Measurements from ENCODE around the gene PROX1.
A peak's percentile ranks its signal among the peaks of the same experiment; 100 is the strongest.

The PROX1 gene

GRCh38 chr1:214050513-214051401 is 63.0 kb downstream of the PROX1 start:
- Histone ChIP-seq H3K9me3 (ENCODE audit: control insufficient read depth, low read length) (peaks cover 4% of the 10 kb centered on the region), H3K36me3 (ENCODE audit: control insufficient read depth, insufficient read depth, low read length) (no peaks in the 10 kb centered on the region), H3K4me3 (ENCODE audit: extremely low read depth, insufficient read depth, low read length, poor library complexity, severe bottlenecking) (no peak overlapping the region), H3K27ac (ENCODE audit: low read depth, low read length, severe bottlenecking) (peak overlapping the region; percentile 37), H3K4me1 (ENCODE audit: control insufficient read depth, insufficient read depth, low read length, poor library complexity, severe bottlenecking) (peaks cover 3% of the 10 kb centered on the region)
- WGBS, 2 experiments (ENCODE audit: insufficient coverage in 2 of 2): 65 to 100% methylated on average over 2 to 6 of the region's 9 CpGs

DNA sequence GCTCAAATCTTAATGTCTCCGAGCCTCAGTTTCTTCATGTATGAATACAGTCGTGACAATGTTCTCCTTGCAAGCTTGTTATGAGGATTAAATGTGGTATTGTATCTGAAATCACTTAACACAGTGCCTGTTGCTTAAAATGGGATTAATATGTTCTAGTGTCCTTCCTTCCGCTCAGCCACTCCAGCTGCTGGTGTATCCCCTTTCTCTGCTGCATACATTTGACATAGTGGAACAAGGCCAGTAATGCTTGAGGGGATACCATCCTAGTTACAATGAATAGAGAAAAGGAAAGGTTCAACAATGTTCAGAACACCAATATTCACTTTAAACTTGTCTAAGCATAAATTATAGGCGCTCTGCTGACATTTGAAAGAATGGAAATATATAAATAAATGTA is 64.0 kb downstream of the PROX1 start:
- Histone ChIP-seq H3K4me1 (ENCODE audit: control insufficient read depth, insufficient read depth, low read length, poor library complexity, severe bottlenecking) (peaks cover 3% of the 10 kb centered on the region), H3K9me3 (ENCODE audit: control insufficient read depth, low read length) (peaks cover 4% of the 10 kb centered on the region), H3K4me3 (ENCODE audit: extremely low read depth, insufficient read depth, low read length, poor library complexity, severe bottlenecking) (no peak overlapping the region), H3K36me3 (ENCODE audit: control insufficient read depth, insufficient read depth, low read length) (no peaks in the 10 kb centered on the region), H3K27ac (ENCODE audit: low read depth, low read length, severe bottlenecking) (no peak overlapping the region)
- 90% methylated on average over 3 of the region's 4 CpGs; no CpG with 5 or more reads in 1 of the 2 experiments for WGBS, 2 experiments (ENCODE audit: insufficient coverage in 2 of 2)

DNA sequence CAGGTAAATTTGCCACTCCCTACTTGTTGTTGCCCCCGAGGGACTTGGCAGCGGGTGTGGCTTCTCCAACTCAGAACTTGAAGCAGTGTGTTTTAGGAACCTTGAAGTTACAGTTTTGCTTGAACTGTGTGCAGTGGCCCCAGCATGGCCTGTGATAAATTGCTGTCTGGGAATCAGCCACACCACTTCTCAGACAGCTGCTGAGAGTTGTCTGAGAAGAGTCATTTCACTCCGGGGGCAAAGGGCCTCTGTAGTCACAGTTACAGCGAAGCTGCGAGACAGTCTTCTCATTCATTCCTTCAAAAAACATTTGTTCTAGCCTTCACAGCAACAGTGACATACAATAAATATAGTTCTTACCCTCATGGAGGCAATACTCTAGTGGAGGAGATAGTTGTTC is 70.3 kb downstream of the PROX1 start:
- no peak overlapping the region for H3K27ac ChIP-seq (ENCODE audit: low read depth, low read length, severe bottlenecking)
- no peaks in the 10 kb centered on the region for H3K36me3 ChIP-seq (ENCODE audit: control insufficient read depth, insufficient read depth, low read length)
- WGBS, 2 experiments (ENCODE audit: insufficient coverage in 2 of 2): 100% methylated on average over 2 of the region's 5 CpGs; no CpG with 5 or more reads in 1 of the 2 experiments
- no peaks in the 10 kb centered on the region for H3K9me3 ChIP-seq (ENCODE audit: control insufficient read depth, low read length)
- H3K4me3 ChIP-seq (ENCODE audit: extremely low read depth, insufficient read depth, low read length, poor library complexity, severe bottlenecking): no peak overlapping the region
- H3K4me1 ChIP-seq (ENCODE audit: control insufficient read depth, insufficient read depth, low read length, poor library complexity, severe bottlenecking): no peaks in the 10 kb centered on the region

DNA sequence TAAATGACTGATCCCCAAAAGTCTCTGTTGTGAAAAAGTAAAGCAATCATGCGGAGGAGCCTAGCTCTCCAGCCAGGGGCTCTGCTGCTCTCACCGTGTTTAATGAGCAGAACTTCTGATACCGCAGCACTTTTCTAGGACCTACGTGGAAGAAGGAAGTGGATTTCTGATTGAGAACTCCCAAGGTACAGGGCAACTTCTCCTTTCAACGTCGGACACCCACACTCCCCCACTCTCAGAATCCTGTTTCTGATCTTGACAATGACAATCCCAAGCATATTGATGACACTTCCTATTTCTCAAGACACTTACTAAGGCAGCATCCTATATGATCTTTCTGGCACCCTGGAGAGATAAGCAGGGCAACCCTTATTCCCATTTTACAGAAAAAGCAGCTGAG is 78.4 kb downstream of the PROX1 start:
- no peak overlapping the region for H3K4me3 ChIP-seq (ENCODE audit: extremely low read depth, insufficient read depth, low read length, poor library complexity, severe bottlenecking)
- 88 to 91% methylated on average over 5 of the region's 6 CpGs for WGBS, 2 experiments (ENCODE audit: insufficient coverage in 2 of 2)
- H3K9me3 ChIP-seq (ENCODE audit: control insufficient read depth, low read length): no peaks in the 10 kb centered on the region
- H3K4me1 ChIP-seq (ENCODE audit: control insufficient read depth, insufficient read depth, low read length, poor library complexity, severe bottlenecking): no peaks in the 10 kb centered on the region
- H3K36me3 ChIP-seq (ENCODE audit: control insufficient read depth, insufficient read depth, low read length): no peaks in the 10 kb centered on the region
- H3K27ac ChIP-seq (ENCODE audit: low read depth, low read length, severe bottlenecking): no peak overlapping the region

GRCh38 chr1:214066936-214067335 is 79.2 kb downstream of the PROX1 start:
- 80 to 91% methylated on average over 2 to 3 of the region's 3 CpGs for WGBS, 2 experiments (ENCODE audit: insufficient coverage in 2 of 2)
- Histone ChIP-seq H3K9me3 (ENCODE audit: control insufficient read depth, low read length) (no peaks in the 10 kb centered on the region), H3K27ac (ENCODE audit: low read depth, low read length, severe bottlenecking) (no peak overlapping the region), H3K4me3 (ENCODE audit: extremely low read depth, insufficient read depth, low read length, poor library complexity, severe bottlenecking) (no peak overlapping the region), H3K4me1 (ENCODE audit: control insufficient read depth, insufficient read depth, low read length, poor library complexity, severe bottlenecking) (no peaks in the 10 kb centered on the region), H3K36me3 (ENCODE audit: control insufficient read depth, insufficient read depth, low read length) (no peaks in the 10 kb centered on the region)

GRCh38 chr1:214067397-214067796 is 79.6 kb downstream of the PROX1 start:
- Histone ChIP-seq H3K36me3 (ENCODE audit: control insufficient read depth, insufficient read depth, low read length) (no peaks in the 10 kb centered on the region), H3K4me1 (ENCODE audit: control insufficient read depth, insufficient read depth, low read length, poor library complexity, severe bottlenecking) (no peaks in the 10 kb centered on the region), H3K4me3 (ENCODE audit: extremely low read depth, insufficient read depth, low read length, poor library complexity, severe bottlenecking) (no peak overlapping the region), H3K9me3 (ENCODE audit: control insufficient read depth, low read length) (no peaks in the 10 kb centered on the region), H3K27ac (ENCODE audit: low read depth, low read length, severe bottlenecking) (no peak overlapping the region)
- 93 to 94% methylated on average over 5 to 6 of the region's 7 CpGs for WGBS, 2 experiments (ENCODE audit: insufficient coverage in 2 of 2)

DNA sequence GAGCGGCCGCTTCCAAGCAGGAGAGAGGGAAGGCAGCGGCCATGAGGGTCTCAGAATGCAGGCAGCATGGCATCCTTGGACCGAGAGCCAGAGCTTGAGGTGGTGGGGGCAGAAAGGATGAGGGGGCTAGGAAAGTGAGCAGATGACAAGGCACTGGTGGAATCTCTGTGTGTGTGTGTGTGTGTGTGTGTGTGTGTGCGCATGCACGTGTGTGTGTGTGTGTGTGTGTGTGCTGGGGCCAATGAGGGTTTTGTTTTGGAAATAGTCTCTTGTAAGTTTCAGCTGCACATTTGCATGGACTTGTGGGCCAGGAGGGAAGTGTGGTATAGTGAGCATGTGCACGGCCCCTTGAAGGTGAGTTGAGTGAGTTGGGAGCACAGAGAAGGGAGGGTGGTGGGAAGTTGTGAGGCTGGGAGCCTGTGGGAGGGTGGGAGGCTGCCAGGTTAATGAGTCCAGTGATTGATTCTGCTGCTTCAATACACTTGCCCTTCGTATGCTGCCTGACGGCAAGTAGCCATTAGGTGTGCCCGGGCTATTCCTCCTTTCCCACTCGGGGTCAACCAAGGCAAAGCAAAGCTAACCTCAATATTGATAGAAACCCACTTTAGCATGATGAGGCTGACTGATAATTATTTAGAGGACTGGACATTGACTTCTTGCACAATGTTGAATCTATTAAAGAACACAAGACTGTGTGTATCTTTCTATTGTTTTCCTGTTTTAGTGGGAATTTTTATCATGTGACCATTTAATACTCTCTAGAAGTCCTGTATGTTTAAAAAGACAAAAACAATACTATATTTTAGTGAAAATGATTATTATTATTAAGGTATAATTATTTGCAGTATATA is 80.3 kb downstream of the PROX1 start:
- Histone ChIP-seq H3K4me1 (ENCODE audit: control insufficient read depth, insufficient read depth, low read length, poor library complexity, severe bottlenecking) (no peaks in the 10 kb centered on the region), H3K36me3 (ENCODE audit: control insufficient read depth, insufficient read depth, low read length) (no peaks in the 10 kb centered on the region), H3K27ac (ENCODE audit: low read depth, low read length, severe bottlenecking) (no peak overlapping the region), H3K9me3 (ENCODE audit: control insufficient read depth, low read length) (no peaks in the 10 kb centered on the region), H3K4me3 (ENCODE audit: extremely low read depth, insufficient read depth, low read length, poor library complexity, severe bottlenecking) (no peak overlapping the region)
- WGBS, 2 experiments (ENCODE audit: insufficient coverage in 2 of 2): 97 to 98% methylated on average over 6 to 7 of the region's 11 CpGs

DNA sequence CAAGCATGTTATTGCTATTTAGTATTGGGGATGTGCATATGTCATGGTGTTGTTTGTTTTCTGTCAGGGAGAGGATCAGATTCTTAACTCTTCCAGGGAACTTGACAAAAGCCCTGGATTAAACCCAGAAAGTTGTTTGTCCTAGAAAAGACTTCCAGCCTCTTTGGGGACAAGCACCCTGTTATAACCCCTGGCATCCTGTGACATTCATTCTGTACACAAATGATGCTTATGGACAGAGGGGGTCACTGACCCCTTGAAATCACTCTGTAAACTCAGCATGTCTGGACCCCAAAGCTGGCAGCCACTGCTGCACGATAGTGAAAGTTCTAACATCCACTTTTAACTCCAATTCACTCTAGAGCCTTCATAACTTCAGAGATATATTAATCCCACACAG is 81.2 kb downstream of the PROX1 start:
- Histone ChIP-seq H3K4me3 (ENCODE audit: extremely low read depth, insufficient read depth, low read length, poor library complexity, severe bottlenecking) (no peak overlapping the region), H3K4me1 (ENCODE audit: control insufficient read depth, insufficient read depth, low read length, poor library complexity, severe bottlenecking) (no peaks in the 10 kb centered on the region), H3K27ac (ENCODE audit: low read depth, low read length, severe bottlenecking) (no peak overlapping the region), H3K36me3 (ENCODE audit: control insufficient read depth, insufficient read depth, low read length) (no peaks in the 10 kb centered on the region), H3K9me3 (ENCODE audit: control insufficient read depth, low read length) (no peaks in the 10 kb centered on the region)
- no CpG with 5 or more reads among the region's 1 CpG for WGBS, 2 experiments (ENCODE audit: insufficient coverage in 2 of 2)

GRCh38 chr1:214071469-214071868 is 83.7 kb downstream of the PROX1 start:
- H3K27ac ChIP-seq (ENCODE audit: low read depth, low read length, severe bottlenecking): no peak overlapping the region
- no peaks in the 10 kb centered on the region for H3K9me3 ChIP-seq (ENCODE audit: control insufficient read depth, low read length)
- WGBS, 2 experiments (ENCODE audit: insufficient coverage in 2 of 2): 100% methylated on average over 1 of the region's 1 CpG
- H3K4me3 ChIP-seq (ENCODE audit: extremely low read depth, insufficient read depth, low read length, poor library complexity, severe bottlenecking): no peak overlapping the region
- no peaks in the 10 kb centered on the region for H3K4me1 ChIP-seq (ENCODE audit: control insufficient read depth, insufficient read depth, low read length, poor library complexity, severe bottlenecking)
- H3K36me3 ChIP-seq (ENCODE audit: control insufficient read depth, insufficient read depth, low read length): no peaks in the 10 kb centered on the region

DNA sequence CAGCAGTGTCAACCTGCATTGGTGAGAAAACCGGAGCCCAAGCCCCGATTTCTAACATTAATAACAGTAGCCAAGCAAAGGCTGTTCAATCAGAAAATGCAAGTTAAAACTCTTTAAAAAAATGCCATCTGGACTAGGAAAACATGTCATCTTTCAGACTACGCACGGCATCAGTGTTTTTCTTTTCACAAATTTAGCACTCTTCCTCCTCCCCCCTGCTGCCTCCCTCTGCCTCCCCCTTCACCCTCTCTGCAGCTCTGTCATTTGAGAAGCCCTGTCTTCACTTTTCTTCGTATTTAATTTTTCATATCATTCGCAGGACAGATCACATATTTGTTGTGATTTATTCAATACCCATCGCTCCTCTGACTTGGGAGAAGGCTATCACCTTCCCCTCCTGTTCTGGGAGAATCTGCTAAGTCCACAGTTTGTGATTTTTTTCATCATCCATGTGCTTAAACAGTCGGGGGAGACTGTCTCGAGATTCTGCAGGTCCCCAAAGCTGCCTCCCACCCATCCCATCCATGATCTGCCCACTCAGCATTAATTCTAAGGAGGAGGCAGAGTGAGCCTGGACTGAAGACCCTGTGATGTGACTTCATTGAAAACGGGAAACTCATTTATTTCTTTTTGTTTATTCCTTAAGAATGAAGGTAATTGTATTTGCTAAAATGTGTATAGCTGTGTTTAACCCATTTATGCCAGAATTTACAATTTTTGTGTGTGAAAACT is 84.8 kb downstream of the PROX1 start:
- 94 to 95% methylated on average over 2 to 7 of the region's 10 CpGs for WGBS, 2 experiments (ENCODE audit: insufficient coverage in 2 of 2)
- Histone ChIP-seq H3K36me3 (ENCODE audit: control insufficient read depth, insufficient read depth, low read length) (no peaks in the 10 kb centered on the region), H3K27ac (ENCODE audit: low read depth, low read length, severe bottlenecking) (no peak overlapping the region), H3K4me1 (ENCODE audit: control insufficient read depth, insufficient read depth, low read length, poor library complexity, severe bottlenecking) (no peaks in the 10 kb centered on the region), H3K9me3 (ENCODE audit: control insufficient read depth, low read length) (no peaks in the 10 kb centered on the region), H3K4me3 (ENCODE audit: extremely low read depth, insufficient read depth, low read length, poor library complexity, severe bottlenecking) (no peak overlapping the region)

Measured in mesodermal cell (in vitro differentiated cells).